Esophagus squamous epithelium (tissue), 5 donors: ENCODE data around the gene LTBP1. TPM values are rescaled to one million over a fixed set of nuclear protein-coding genes. Genes with fewer than 3 reads are reported as not detected.
A peak's percentile ranks its signal among the peaks of the same experiment; 100 is the strongest.

Experiments
- DNase-seq: peaks from one replicate; lab custom pipeline; 2025; lab: John Stamatoyannopoulos, UW
- H3K27ac ChIP-seq, 4 donors: fragments of 200-600 bp; sonication (generic); one replicate each; pipeline ENCODE4 v1.5.1; 2016 to 2019; ENCODE audit warnings: mild to moderate bottlenecking in 1 of 4
- H3K27me3 ChIP-seq, 4 donors: fragments of 200-600 bp; sonication (generic); 1 replicate in 3 of 4; 2 replicates in 1 of 4; pipeline versions ENCODE4 v1.5.1 to v1.6.0; 2017 to 2021; ENCODE audit warnings: antibody characterized with exemption in 1 of 4
- H3K36me3 ChIP-seq, 3 donors: fragments of 200-600 bp; sonication (generic); one replicate each; pipeline ENCODE4 v1.5.1; 2016 to 2019
- H3K4me1 ChIP-seq, 3 donors: fragments of 200-600 bp; sonication (generic); one replicate each; pipeline ENCODE4 v1.5.1; 2017 to 2019
- H3K4me3 ChIP-seq, 4 donors: fragments of 200-600 bp; sonication (generic); 1 replicate in 3 of 4; 2 replicates in 1 of 4; pipeline ENCODE4 v1.5.1; 2016 to 2019; ENCODE audit warnings: mild to moderate bottlenecking in 2 of 4, moderate library complexity in 1 of 4
- H3K9me3 ChIP-seq, 3 donors: fragments of 200-600 bp; sonication (generic); one replicate each; pipeline ENCODE4 v1.5.1; 2016 to 2019
- POLR2A ChIP-seq, 4 donors: fragments of 450-650 bp; IDR thresholded peaks; one replicate each; pipeline ENCODE4 v1.6.1; 2017; ENCODE audit warnings: antibody characterized with exemption in 4 of 4, mild to moderate bottlenecking in 4 of 4, moderate library complexity in 3 of 4
- WGBS, 2 donors: methylation state at CpG; one replicate each; pipeline ENCODE4 v1.1.5; 2018; 5-methylcytosine and 5-hydroxymethylcytosine counted together
- intact Hi-C: fragments of 100-400 bp; cut with DNase I; formaldehyde crosslinking; loops from one replicate; pipeline ENCODE4 v1.15.0; 2022
- total RNA-seq, 4 donors: library from RNA; depleted of rRNA; stranded (reverse); fragments of >200 nt; gene quantifications; one replicate each; pipeline ENCODE4 v1.1.0, GENCODE V29; 2016
- TF ChIP-seq, protein P1 (sequence below), 6 experiments: fragments of 450-650 bp in 4 of 6; fragments of 200-600 bp in 2 of 6; sonication (generic) in 2 of 6; IDR thresholded peaks; one replicate each; pipeline ENCODE4 v1.5.1; 2016 to 2019; ENCODE audit warnings: antibody characterized with exemption in 6 of 6, mild to moderate bottlenecking in 4 of 6, moderate library complexity in 4 of 6
- donor health status: DM: yes; HTN: yes; CAD: no.

Gene LTBP1
- total RNA-seq, 4 donors from 2014 or later = 5.5 to 69.4 (median 32.6) TPM

- intact Hi-C loops = no loop called here
- Histone ChIP-seq H3K27me3 (no peaks in the 10 kb centered on the region), H3K27ac (peak overlapping the region in 2 of 4 donors; percentile 68 to 73), H3K36me3 (no peaks in the 10 kb centered on the region), H3K4me3 (no peak overlapping the region), H3K9me3 (no peaks in the 10 kb centered on the region), H3K4me1 (peaks cover 0 to 45% (median 4%) of the 10 kb centered on the region in 3 donors)
- DNase-seq = no peak
- TF ChIP-seq, protein P1, sequence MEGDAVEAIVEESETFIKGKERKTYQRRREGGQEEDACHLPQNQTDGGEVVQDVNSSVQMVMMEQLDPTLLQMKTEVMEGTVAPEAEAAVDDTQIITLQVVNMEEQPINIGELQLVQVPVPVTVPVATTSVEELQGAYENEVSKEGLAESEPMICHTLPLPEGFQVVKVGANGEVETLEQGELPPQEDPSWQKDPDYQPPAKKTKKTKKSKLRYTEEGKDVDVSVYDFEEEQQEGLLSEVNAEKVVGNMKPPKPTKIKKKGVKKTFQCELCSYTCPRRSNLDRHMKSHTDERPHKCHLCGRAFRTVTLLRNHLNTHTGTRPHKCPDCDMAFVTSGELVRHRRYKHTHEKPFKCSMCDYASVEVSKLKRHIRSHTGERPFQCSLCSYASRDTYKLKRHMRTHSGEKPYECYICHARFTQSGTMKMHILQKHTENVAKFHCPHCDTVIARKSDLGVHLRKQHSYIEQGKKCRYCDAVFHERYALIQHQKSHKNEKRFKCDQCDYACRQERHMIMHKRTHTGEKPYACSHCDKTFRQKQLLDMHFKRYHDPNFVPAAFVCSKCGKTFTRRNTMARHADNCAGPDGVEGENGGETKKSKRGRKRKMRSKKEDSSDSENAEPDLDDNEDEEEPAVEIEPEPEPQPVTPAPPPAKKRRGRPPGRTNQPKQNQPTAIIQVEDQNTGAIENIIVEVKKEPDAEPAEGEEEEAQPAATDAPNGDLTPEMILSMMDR (IDR thresholded peaks at IDR 0.05) = no peak
- no peak for TF ChIP-seq POLR2A (IDR thresholded peaks at IDR 0.05)
- 73 to 81% methylated on average over 5 of the region's 5 CpGs for WGBS, 2 donors
These were observed 194.7 kb downstream of the LTBP1 start for GRCh38 chr2:33141476-33141875.

DNA sequence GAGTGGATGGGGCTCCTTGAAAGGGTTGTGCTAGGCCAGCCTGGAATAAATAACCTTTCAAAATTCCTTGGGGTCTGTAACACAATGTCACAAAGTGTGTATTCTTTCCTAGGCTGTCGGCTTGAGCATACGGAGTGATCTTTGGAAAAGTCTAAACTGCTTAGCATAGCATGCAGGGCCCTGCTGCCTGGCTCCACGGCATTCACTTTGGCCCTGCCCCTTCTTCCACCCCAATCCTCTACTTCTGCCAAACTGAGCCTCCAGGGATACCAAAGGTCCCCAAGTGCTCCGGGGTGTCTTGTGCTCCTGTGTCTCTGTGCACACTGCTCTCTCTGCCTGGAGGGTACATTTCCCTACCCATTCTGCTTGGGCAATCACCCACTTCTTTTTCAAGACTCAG lies 196.1 kb downstream of the LTBP1 start:
- intact Hi-C loops = no loop called here
- TF ChIP-seq POLR2A (IDR thresholded peaks at IDR 0.05) = no peak
- TF ChIP-seq, protein P1 (IDR thresholded peaks at IDR 0.05) = no peak
- Histone ChIP-seq H3K4me1 (peaks cover 0 to 36% (median 5%) of the 10 kb centered on the region in 3 donors), H3K4me3 (no peak overlapping the region), H3K27me3 (no peaks in the 10 kb centered on the region), H3K36me3 (no peaks in the 10 kb centered on the region), H3K9me3 (no peaks in the 10 kb centered on the region), H3K27ac (peak overlapping the region in 3 of 4 donors; percentile 68 to 81 (median 73))
- no peak for DNase-seq
- 57 to 60% methylated on average over 4 of the region's 4 CpGs for WGBS, 2 donors

DNA sequence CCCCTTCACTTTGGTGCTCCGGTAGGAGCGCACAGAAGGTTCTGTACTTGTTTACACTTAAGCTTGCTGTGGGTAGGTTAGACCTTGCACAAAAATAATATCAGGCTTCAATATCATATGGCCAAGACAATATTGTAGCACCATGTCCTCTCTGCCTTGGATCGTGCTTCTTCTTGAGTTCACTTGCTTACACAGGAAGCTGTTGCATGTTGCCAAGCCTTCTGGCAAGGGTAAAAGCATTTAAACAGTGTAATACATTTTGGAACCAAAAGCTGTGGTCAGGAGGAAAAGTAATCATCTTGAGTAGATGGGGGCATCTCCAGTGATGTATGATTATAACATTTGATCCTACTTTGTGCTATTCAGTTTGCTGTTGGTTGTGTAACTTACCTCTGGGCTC lies 197.5 kb downstream of the LTBP1 start:
- Histone ChIP-seq H3K4me3 (no peak overlapping the region), H3K4me1 (peaks cover 0 to 36% (median 5%) of the 10 kb centered on the region in 3 donors), H3K27ac (peak overlapping the region in 3 of 4 donors; percentile 68 to 73 (median 71)), H3K9me3 (no peaks in the 10 kb centered on the region), H3K36me3 (no peaks in the 10 kb centered on the region), H3K27me3 (no peaks in the 10 kb centered on the region)
- TF ChIP-seq POLR2A (IDR thresholded peaks at IDR 0.05) = no peak
- TF ChIP-seq, protein P1 (IDR thresholded peaks at IDR 0.05) = no peak
- 76 to 88% methylated on average over 3 of the region's 3 CpGs for WGBS, 2 donors
- intact Hi-C loops = no loop called here
- DNase-seq = no peak

GRCh38 chr2:33145459-33145858 lies 198.7 kb downstream of the LTBP1 start:
- WGBS, 2 donors = 60 to 64% methylated on average over 3 of the region's 3 CpGs
- no peaks in the 10 kb centered on the region for H3K9me3 ChIP-seq
- intact Hi-C loops = no loop called here
- no peaks in the 10 kb centered on the region for H3K36me3 ChIP-seq
- TF ChIP-seq, protein P1 (IDR thresholded peaks at IDR 0.05) = no peak
- no peak for TF ChIP-seq POLR2A (IDR thresholded peaks at IDR 0.05)
- H3K27ac ChIP-seq = peak overlapping the region in 3 of 4 donors; percentile 68 to 73 (median 71)
- H3K4me1 ChIP-seq = peaks cover 0 to 36% (median 5%) of the 10 kb centered on the region in 3 donors
- H3K27me3 ChIP-seq = no peaks in the 10 kb centered on the region
- no peak overlapping the region for H3K4me3 ChIP-seq
- DNase-seq = no peak

DNA sequence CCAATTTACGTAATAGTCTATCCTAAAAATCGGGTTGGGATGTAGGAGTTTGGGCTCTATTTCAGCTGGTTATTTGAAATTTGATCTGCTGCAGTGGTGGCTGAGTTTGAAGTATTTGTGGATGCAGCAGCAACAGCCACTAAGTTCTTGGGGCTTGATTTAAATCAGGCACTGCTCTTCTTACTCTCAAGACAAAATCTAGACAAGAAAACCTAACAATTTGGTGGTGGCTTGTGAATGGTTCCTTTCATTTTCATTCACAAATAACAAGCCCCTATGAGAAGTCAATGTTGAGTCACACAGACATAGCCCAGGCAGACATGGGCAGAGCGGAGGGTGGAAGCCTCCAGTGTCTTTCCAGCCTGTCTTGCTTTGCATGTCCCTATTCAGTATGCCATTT lies 199.3 kb downstream of the LTBP1 start:
- 69% methylated on average over 3 of the region's 3 CpGs for WGBS, 2 donors
- intact Hi-C loops = no loop called here

More for the DNA sequence above, 199.3 kb downstream of the LTBP1 start:
- no peaks in the 10 kb centered on the region for H3K36me3 ChIP-seq
- H3K4me1 ChIP-seq = peaks cover 0 to 36% (median 5%) of the 10 kb centered on the region in 3 donors
- no peak for DNase-seq
- no peaks in the 10 kb centered on the region for H3K9me3 ChIP-seq
- peak overlapping the region in 3 of 4 donors; percentile 66 to 73 (median 68) for H3K27ac ChIP-seq
- no peak for TF ChIP-seq POLR2A (IDR thresholded peaks at IDR 0.05)
- TF ChIP-seq, protein P1 (IDR thresholded peaks at IDR 0.05) = no peak
- H3K4me3 ChIP-seq = no peak overlapping the region
- H3K27me3 ChIP-seq = no peaks in the 10 kb centered on the region
